Bronchial epithelial cell (primary cell): ENCODE results near the gene DYNC2I2. TPM values are rescaled to one million over a fixed set of nuclear protein-coding genes. Genes with fewer than 3 reads are reported as not detected.

Experiments
- DNase-seq: peaks from one replicate; pipeline ENCODE4 v3.0.0-alpha.2; 2010; ENCODE audit warnings: low read depth
- FAIRE-seq: peaks from 2 replicates; lab custom pipeline; 2011; peaks lifted over from hg19 to GRCh38; lab: Jason Lieb, UNC
- H3K27me3 ChIP-seq: 2 replicates; pipeline ENCODE4 v1.5.1; 2011; ENCODE audit warnings: low read length; ENCODE audit not compliant: control insufficient read depth, insufficient read depth
- H3K36me3 ChIP-seq: 2 replicates; pipeline ENCODE4 v1.5.1; 2011; ENCODE audit warnings: low read length; ENCODE audit not compliant: control insufficient read depth, insufficient read depth
- H3K4me3 ChIP-seq: 2 replicates; pipeline ENCODE4 v1.5.1; 2011; ENCODE audit warnings: mild to moderate bottlenecking, low read depth, low read length, control low read depth
- CTCF ChIP-seq: IDR thresholded peaks from 2 replicates; pipeline ENCODE4 v1.5.1; 2011; ENCODE audit warnings: mild to moderate bottlenecking, moderate library complexity, low read length, control low read depth, inconsistent platforms; ENCODE audit not compliant: insufficient read depth, severe bottlenecking
- total RNA-seq: library from RNA; depleted of rRNA; stranded (reverse); fragments of >200 nt; gene quantifications from 2 replicates; pipeline ENCODE4 v1.2.1, GENCODE V29; 2014

Gene DYNC2I2
- total RNA-seq, 1 donor from 2014 or later = 27.4 TPM

GRCh38 chr9:128636024-128636390, 20.6 kb downstream of the DYNC2I2 start:
- no peak for FAIRE-seq
- no peak for DNase-seq
- Histone ChIP-seq H3K27me3 (no peaks in the 10 kb centered on the region), H3K4me3 (no peak overlapping the region), H3K36me3 (peaks cover 26% of the 10 kb centered on the region)
- peak; percentile 51 for TF ChIP-seq CTCF

GRCh38 chr9:128635266-128636023, 21.2 kb downstream of the DYNC2I2 start:
- Histone ChIP-seq H3K27me3 (no peaks in the 10 kb centered on the region), H3K36me3 (peaks cover 24% of the 10 kb centered on the region), H3K4me3 (peak overlapping the region; percentile 14)
- DNase-seq = peak; percentile 93
- TF ChIP-seq CTCF = peak; percentile 87
- FAIRE-seq = peak; percentile 23

- no peak for TF ChIP-seq CTCF
These were observed 21.9 kb downstream of the DYNC2I2 start for GRCh38 chr9:128634651-128635262.

GRCh38 chr9:128634111-128634510, 22.5 kb downstream of the DYNC2I2 start:
- Histone ChIP-seq H3K4me3 (no peak overlapping the region), H3K36me3 (peaks cover 35% of the 10 kb centered on the region), H3K27me3 (no peaks in the 10 kb centered on the region)
- FAIRE-seq = no peak
- DNase-seq = no peak
- TF ChIP-seq CTCF = no peak

More at GRCh38 chr9:128634651-128635262, 21.9 kb downstream of the DYNC2I2 start:
- Histone ChIP-seq H3K4me3 (no peak overlapping the region), H3K36me3 (peaks cover 28% of the 10 kb centered on the region), H3K27me3 (no peaks in the 10 kb centered on the region)
- DNase-seq (no peak), FAIRE-seq (no peak)

- H3K4me3 ChIP-seq = no peak overlapping the region
- peaks cover 38% of the 10 kb centered on the region for H3K36me3 ChIP-seq
- FAIRE-seq (no peak), DNase-seq (no peak)
- H3K27me3 ChIP-seq = no peaks in the 10 kb centered on the region
- TF ChIP-seq CTCF = no peak
These were observed 23.0 kb downstream of the DYNC2I2 start for GRCh38 chr9:128633601-128634000.
